ENCODE measurements around the gene NT5M. TPM values are rescaled to one million over a fixed set of nuclear protein-coding genes. Genes with fewer than 3 reads are reported as not detected.

Gene NT5M
- total RNA-seq, 1 donor from 2014 or later = 3.2 TPM

DNA sequence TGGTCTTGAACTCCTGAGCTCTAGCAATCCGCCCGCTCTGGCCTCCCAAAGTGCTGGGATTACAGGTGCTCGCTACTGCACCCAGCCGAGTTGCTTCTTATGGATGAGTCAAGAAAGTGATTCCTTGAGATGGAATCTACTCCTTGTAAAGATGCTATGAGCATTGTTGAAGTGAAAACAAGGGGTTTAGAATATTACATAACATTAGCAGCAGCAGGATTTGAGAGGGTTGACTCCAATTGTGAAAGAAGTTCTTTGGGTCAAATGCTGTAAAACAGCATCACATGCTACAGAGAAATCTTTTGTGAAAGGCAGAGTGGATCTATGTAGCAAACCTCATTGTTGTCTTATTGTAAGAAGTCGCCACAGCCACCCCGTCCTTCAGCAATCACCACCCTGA is 72.7 kb downstream of the NT5M start:
- no peaks in the 10 kb centered on the region for H3K36me3 ChIP-seq
- H3K27ac ChIP-seq = peak overlapping the region; percentile 34
- DNase-seq (ENCODE audit: extremely low spot score in 2 of 2) = no peak
- intact Hi-C loops (cut with DNase I) = no loop called here
- TF ChIP-seq CTCF (IDR thresholded peaks at IDR 0.05) = no peak
- TF ChIP-seq POLR2A (IDR thresholded peaks at IDR 0.05) = no peak
- TF ChIP-seq POLR2AphosphoS5 (IDR thresholded peaks at IDR 0.05; ENCODE audit: insufficient read depth in 1 of 2, low read depth in 1 of 2) = no peak
- no peak overlapping the region for H3K4me3 ChIP-seq
- H3K9me3 ChIP-seq = no peaks in the 10 kb centered on the region
- H3K4me1 ChIP-seq = peaks cover 19% of the 10 kb centered on the region
- H3K27me3 ChIP-seq = no peaks in the 10 kb centered on the region

GRCh38 chr17:17376362-17376761 is 73.2 kb downstream of the NT5M start:
- H3K36me3 ChIP-seq = no peaks in the 10 kb centered on the region
- peak overlapping the region; percentile 56 for H3K27ac ChIP-seq
- H3K4me1 ChIP-seq = peaks cover 19% of the 10 kb centered on the region
- no peak overlapping the region for H3K4me3 ChIP-seq
- intact Hi-C loops (cut with DNase I) = no loop called here
- H3K9me3 ChIP-seq = no peaks in the 10 kb centered on the region
- no peak for TF ChIP-seq POLR2AphosphoS5 (IDR thresholded peaks at IDR 0.05; ENCODE audit: insufficient read depth in 1 of 2, low read depth in 1 of 2)
- TF ChIP-seq CTCF (IDR thresholded peaks at IDR 0.05) = no peak
- no peak for TF ChIP-seq POLR2A (IDR thresholded peaks at IDR 0.05)
- H3K27me3 ChIP-seq = no peaks in the 10 kb centered on the region
- no peak for DNase-seq (ENCODE audit: extremely low spot score in 2 of 2)

DNA sequence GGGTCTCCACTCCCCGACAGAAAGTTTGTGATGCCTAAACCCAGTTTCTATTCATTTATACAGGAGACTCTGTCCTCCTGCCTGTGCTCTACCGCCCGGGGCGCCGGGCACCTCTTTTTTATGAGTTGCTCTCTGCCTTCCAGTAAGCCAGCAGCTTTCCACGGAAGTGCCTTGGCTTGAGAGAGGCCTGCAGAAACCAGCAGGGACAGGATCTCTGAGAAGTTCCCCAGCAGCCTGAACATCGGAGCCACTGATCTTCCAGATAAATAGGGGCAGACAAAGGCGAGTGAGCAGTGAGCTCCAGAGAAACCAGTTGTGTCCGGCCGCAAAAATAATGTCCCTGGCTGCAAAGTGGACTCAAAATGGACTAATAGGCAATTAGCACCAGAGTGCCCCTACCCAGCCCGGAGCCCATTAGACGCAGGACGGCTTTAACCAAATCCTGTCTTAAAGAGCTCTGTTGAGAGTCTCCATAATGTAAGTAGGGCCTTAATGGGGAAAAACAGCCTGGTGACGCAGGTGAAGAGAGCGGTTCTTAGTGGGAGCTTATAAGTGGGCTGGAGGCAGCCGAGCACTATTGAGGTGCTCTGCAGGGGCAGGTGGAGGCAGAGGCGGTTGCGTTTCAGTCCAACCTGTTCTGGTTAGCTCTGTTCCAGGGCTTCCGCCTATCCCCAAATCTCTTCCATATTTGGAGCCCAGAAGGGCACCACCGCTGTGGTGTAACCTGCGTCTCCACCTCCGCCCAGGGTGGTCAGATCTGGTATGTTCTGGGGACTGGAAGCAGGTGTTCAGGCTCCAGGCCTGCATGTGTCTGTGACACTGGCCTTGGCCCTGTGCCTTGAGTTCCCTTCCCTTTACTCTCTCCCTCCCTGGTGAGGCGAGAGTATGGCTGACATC is 74.1 kb downstream of the NT5M start:
- Histone ChIP-seq H3K27me3 (no peaks in the 10 kb centered on the region), H3K4me1 (peaks cover 19% of the 10 kb centered on the region), H3K4me3 (no peak overlapping the region), H3K27ac (peak overlapping the region; percentile 56), H3K36me3 (no peaks in the 10 kb centered on the region), H3K9me3 (no peaks in the 10 kb centered on the region)
- no peak for DNase-seq (ENCODE audit: extremely low spot score in 2 of 2)
- TF ChIP-seq POLR2A (IDR thresholded peaks at IDR 0.05) (no peak), POLR2AphosphoS5 (IDR thresholded peaks at IDR 0.05; ENCODE audit: insufficient read depth in 1 of 2, low read depth in 1 of 2) (no peak), CTCF (IDR thresholded peaks at IDR 0.05) (no peak)
- intact Hi-C loops (cut with DNase I) = no loop called here

GRCh38 chr17:17379197-17379991 is 76.2 kb downstream of the NT5M start:
- no peak for DNase-seq (ENCODE audit: extremely low spot score in 2 of 2)
- intact Hi-C loops (cut with DNase I) = no loop called here
- TF ChIP-seq CTCF (IDR thresholded peaks at IDR 0.05) = no peak
- TF ChIP-seq POLR2A (IDR thresholded peaks at IDR 0.05) = no peak
- TF ChIP-seq POLR2AphosphoS5 (IDR thresholded peaks at IDR 0.05; ENCODE audit: insufficient read depth in 1 of 2, low read depth in 1 of 2) = no peak
- H3K36me3 ChIP-seq = no peaks in the 10 kb centered on the region
- H3K27ac ChIP-seq = no peak overlapping the region
- no peak overlapping the region for H3K4me3 ChIP-seq
- no peaks in the 10 kb centered on the region for H3K9me3 ChIP-seq
- peaks cover 19% of the 10 kb centered on the region for H3K4me1 ChIP-seq
- no peaks in the 10 kb centered on the region for H3K27me3 ChIP-seq
